HEK293 (cell line): ENCODE measurements around the gene RABEP1.

Source experiments
- CTCF ChIA-PET: fragments of 350-600 bp; formaldehyde crosslinking; extraction: SDS; loops from one replicate; lab custom pipeline; 2021; ENCODE audit warnings: antibody characterized with exemption; lab: Yijun Ruan, JAX
- POLR2A ChIA-PET: fragments of 300-600 bp; formaldehyde crosslinking; extraction: SDS; loops from one replicate; lab custom pipeline; 2020; ENCODE audit warnings: antibody characterized with exemption, inconsistent platforms; lab: Yijun Ruan, JAX
- H3K27ac ChIP-seq: fragments of 200-500 bp; sonication (Bioruptor generic); 2 replicates; pipeline ENCODE4 v1.5.1; 2014; ENCODE audit warnings: low read depth, low read length, control low read depth, inconsistent platforms; ENCODE audit errors: extremely low read depth
- H3K36me3 ChIP-seq, 2 experiments: fragments of 200-500 bp in 1 of 2; sonication (Bioruptor generic) in 1 of 2; 1 replicate in 1 of 2; 2 replicates in 1 of 2; pipeline ENCODE4 v1.5.1; 2014 to 2017; ENCODE audit warnings: inconsistent platforms in 2 of 2, low read length in 2 of 2; ENCODE audit not compliant: control insufficient read depth in 2 of 2, insufficient read depth in 1 of 2
- H3K4me1 ChIP-seq: fragments of 200-500 bp; sonication (Bioruptor generic); 2 replicates; pipeline ENCODE4 v1.5.1; 2014; ENCODE audit warnings: mild to moderate bottlenecking, low read length, inconsistent platforms; ENCODE audit not compliant: control insufficient read depth, insufficient read depth
- H3K4me3 ChIP-seq: 2 replicates; pipeline ENCODE4 v1.5.1; 2011; ENCODE audit warnings: low read depth, mild to moderate bottlenecking, control low read depth, low read length, moderate library complexity
- H3K9me3 ChIP-seq: fragments of 200-500 bp; sonication (Bioruptor generic); 2 replicates; pipeline ENCODE4 v1.5.1; 2014; ENCODE audit warnings: low read depth, low read length, inconsistent platforms; ENCODE audit not compliant: control insufficient read depth, insufficient read depth
- AEBP2 ChIP-seq: fragments of 450-650 bp; formaldehyde crosslinking; IDR thresholded peaks from 2 replicates; pipeline ENCODE4 v1.5.1; 2016; ENCODE audit warnings: missing biosample characterization, missing genetic modification characterization, borderline replicate concordance
- PRDM1 ChIP-seq: fragments of 450-650 bp; formaldehyde crosslinking; IDR thresholded peaks from 2 replicates; pipeline ENCODE4; 2016; ENCODE audit warnings: missing biosample characterization, missing genetic modification characterization
- SETDB1 ChIP-seq: IDR thresholded peaks from one replicate; pipeline ENCODE4 v1.6.1; 2017; ENCODE audit warnings: mild to moderate bottlenecking, low read length, moderate library complexity, mixed read lengths; ENCODE audit not compliant: insufficient read length
- YY2 ChIP-seq: fragments of 450-650 bp; formaldehyde crosslinking; IDR thresholded peaks from 2 replicates; pipeline ENCODE4 v1.5.1; 2016; ENCODE audit warnings: missing biosample characterization, missing genetic modification characterization
- ZBTB20 ChIP-seq: fragments of 450-650 bp; formaldehyde crosslinking; IDR thresholded peaks from 2 replicates; pipeline ENCODE4 v1.5.1; 2016; ENCODE audit warnings: missing biosample characterization, missing genetic modification characterization
- ZBTB49 ChIP-seq: fragments of 450-650 bp; formaldehyde crosslinking; IDR thresholded peaks from 2 replicates; pipeline ENCODE4 v1.5.1; 2016; ENCODE audit warnings: missing biosample characterization, missing genetic modification characterization, low read depth
- ZBTB6 ChIP-seq: fragments of 450-650 bp; formaldehyde crosslinking; IDR thresholded peaks from 2 replicates; pipeline ENCODE4 v1.5.1; 2017; ENCODE audit warnings: missing biosample characterization, missing genetic modification characterization
- ZIC2 ChIP-seq: fragments of 450-650 bp; formaldehyde crosslinking; IDR thresholded peaks from 2 replicates; pipeline ENCODE4 v1.5.1; 2016; ENCODE audit warnings: missing biosample characterization, missing genetic modification characterization
- ZNF155 ChIP-seq: fragments of 450-650 bp; formaldehyde crosslinking; IDR thresholded peaks from 2 replicates; pipeline ENCODE4 v1.5.1; 2016; ENCODE audit warnings: missing biosample characterization, missing genetic modification characterization
- ZNF157 ChIP-seq: fragments of 450-650 bp; formaldehyde crosslinking; IDR thresholded peaks from 2 replicates; pipeline ENCODE4 v1.5.1; 2016; ENCODE audit warnings: missing biosample characterization, missing genetic modification characterization
- ZNF248 ChIP-seq: fragments of 450-650 bp; formaldehyde crosslinking; IDR thresholded peaks from 2 replicates; pipeline ENCODE4 v1.5.1; 2017; ENCODE audit warnings: missing biosample characterization, missing genetic modification characterization
- ZNF48 ChIP-seq: fragments of 450-650 bp; formaldehyde crosslinking; IDR thresholded peaks from 2 replicates; pipeline ENCODE4 v1.5.1; 2016; ENCODE audit warnings: missing biosample characterization, missing genetic modification characterization
- ZNF561 ChIP-seq: fragments of 450-650 bp; IDR thresholded peaks from 2 replicates; pipeline ENCODE4 v1.5.1; 2018; ENCODE audit warnings: missing biosample characterization, missing genetic modification characterization, borderline replicate concordance
- ZNF585B ChIP-seq: fragments of 450-650 bp; formaldehyde crosslinking; IDR thresholded peaks from 2 replicates; pipeline ENCODE4 v1.5.1; 2016; ENCODE audit warnings: missing biosample characterization, missing genetic modification characterization
- ZNF654 ChIP-seq: fragments of 450-650 bp; formaldehyde crosslinking; IDR thresholded peaks from 2 replicates; pipeline ENCODE4 v1.5.1; 2016; ENCODE audit warnings: low read depth, missing biosample characterization, missing genetic modification characterization
- ZNF747 ChIP-seq: fragments of 450-650 bp; formaldehyde crosslinking; IDR thresholded peaks from 2 replicates; pipeline ENCODE4 v1.5.1; 2016; ENCODE audit warnings: missing biosample characterization, missing genetic modification characterization
- ZNF792 ChIP-seq: fragments of 450-650 bp; formaldehyde crosslinking; IDR thresholded peaks from 2 replicates; pipeline ENCODE4 v1.5.1; 2016; ENCODE audit warnings: missing biosample characterization, missing genetic modification characterization
- TF ChIP-seq, protein P1 (sequence below): fragments of 450-650 bp; IDR thresholded peaks from 2 replicates; pipeline ENCODE4 v1.5.1; 2018; ENCODE audit warnings: missing biosample characterization, mild to moderate bottlenecking, missing genetic modification characterization

Gene RABEP1

GRCh38 chr17:5379351-5380107 lies 97.4 kb downstream of the RABEP1 start:
- H3K4me3 ChIP-seq, result no peak overlapping the region
- H3K27ac ChIP-seq, result peak overlapping the region; percentile 14; the same call in 1 of the 2 replicates
- peaks cover 90 to 96% of the 10 kb centered on the region in 2 experiments for H3K36me3 ChIP-seq
- ChIA-PET CTCF (interaction anchor here (0.5 to 1.2 kb wide), 3 partner anchors 21 to 129 kb away, joined by 3 to 4 read pairs (median 4); partner anchors contain the start of gene C1QBP), POLR2A (no interaction called here)
- no peaks in the 10 kb centered on the region; the same call in 1 of the 2 replicates for H3K4me1 ChIP-seq
- H3K9me3 ChIP-seq, result no peaks in the 10 kb centered on the region
- TF ChIP-seq ZBTB49 (tag by site-specific recombination) (no peak), ZBTB20 (tag by site-specific recombination) (no peak), PRDM1 (tag by site-specific recombination) (peak; percentile 40; the same call in 1 of the 2 replicates)
- TF ChIP-seq, all 188 proteins: peak for 1

GRCh38 chr17:5380491-5381135 lies 98.5 kb downstream of the RABEP1 start:
- CTCF ChIA-PET, result interaction anchor here (0.5 to 1.2 kb wide), 5 partner anchors 59 to 1916 kb away, joined by 3 to 4 read pairs (median 3); partner anchors contain the start of genes C1QBP and ZNF594
- Histone ChIP-seq H3K36me3 (peaks cover 92 to 96% of the 10 kb centered on the region in 2 experiments), H3K9me3 (no peaks in the 10 kb centered on the region)
- TF ChIP-seq ZNF561 (tag by site-specific recombination) (no peak), SETDB1 (no peak), ZNF48 (tag by site-specific recombination) (no peak), ZNF654 (tag by site-specific recombination) (no peak), ZIC2 (tag by site-specific recombination) (no peak), ZNF248 (tag by site-specific recombination) (no peak), AEBP2 (tag by site-specific recombination) (no peak), ZBTB6 (tag by site-specific recombination) (no peak), ZNF585B (no peak), ZNF157 (no peak), ZNF792 (tag by site-specific recombination) (no peak), YY2 (no peak), ZNF155 (no peak), ZNF747 (tag by site-specific recombination) (no peak)
- TF ChIP-seq, protein P1, sequence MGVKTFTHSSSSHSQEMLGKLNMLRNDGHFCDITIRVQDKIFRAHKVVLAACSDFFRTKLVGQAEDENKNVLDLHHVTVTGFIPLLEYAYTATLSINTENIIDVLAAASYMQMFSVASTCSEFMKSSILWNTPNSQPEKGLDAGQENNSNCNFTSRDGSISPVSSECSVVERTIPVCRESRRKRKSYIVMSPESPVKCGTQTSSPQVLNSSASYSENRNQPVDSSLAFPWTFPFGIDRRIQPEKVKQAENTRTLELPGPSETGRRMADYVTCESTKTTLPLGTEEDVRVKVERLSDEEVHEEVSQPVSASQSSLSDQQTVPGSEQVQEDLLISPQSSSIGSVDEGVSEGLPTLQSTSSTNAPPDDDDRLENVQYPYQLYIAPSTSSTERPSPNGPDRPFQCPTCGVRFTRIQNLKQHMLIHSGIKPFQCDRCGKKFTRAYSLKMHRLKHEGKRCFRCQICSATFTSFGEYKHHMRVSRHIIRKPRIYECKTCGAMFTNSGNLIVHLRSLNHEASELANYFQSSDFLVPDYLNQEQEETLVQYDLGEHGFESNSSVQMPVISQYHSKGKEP, result no peak
- TF ChIP-seq, all 188 proteins: peak for 0
- Histone ChIP-seq H3K4me3 (no peak overlapping the region), H3K4me1 (no peaks in the 10 kb centered on the region), H3K27ac (no peak overlapping the region; the same call in 1 of the 2 replicates)
- POLR2A ChIA-PET, result no interaction called here
